Inferior parietal cortex (tissue), 1 donor: ENCODE data around the gene MYL3.
"Not testable (repeated sequence)": the region's sequence is repeated elsewhere in the genome, so short reads cannot be mapped to it uniquely, and the experiment has no call there.

Experiments used
- DNase-seq: peaks from one replicate; pipeline ENCODE4 v3.0.0-alpha.2; 2016; ENCODE audit errors: extremely low spot score

MYL3 gene

DNA sequence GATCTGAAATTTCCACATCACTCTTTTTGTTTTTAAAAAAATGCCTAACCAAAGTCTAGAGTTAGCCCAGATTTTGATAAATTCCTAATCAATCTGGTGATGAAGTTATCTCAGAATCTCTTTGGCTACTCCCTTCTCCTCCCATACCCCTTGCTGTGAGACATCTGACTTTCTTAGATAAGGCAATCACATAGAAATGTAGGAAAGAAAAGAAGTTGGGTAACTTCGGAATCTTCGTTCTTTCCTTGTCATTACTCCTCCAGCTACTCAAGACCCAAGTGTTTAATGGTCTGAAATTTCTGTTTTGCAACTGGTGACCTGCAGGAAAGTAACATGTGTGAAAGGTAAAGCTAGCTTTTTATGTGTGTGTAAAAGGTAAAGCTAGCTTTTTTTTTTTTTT is 37.8 kb downstream of the MYL3 start:
- no peak for DNase-seq

DNA sequence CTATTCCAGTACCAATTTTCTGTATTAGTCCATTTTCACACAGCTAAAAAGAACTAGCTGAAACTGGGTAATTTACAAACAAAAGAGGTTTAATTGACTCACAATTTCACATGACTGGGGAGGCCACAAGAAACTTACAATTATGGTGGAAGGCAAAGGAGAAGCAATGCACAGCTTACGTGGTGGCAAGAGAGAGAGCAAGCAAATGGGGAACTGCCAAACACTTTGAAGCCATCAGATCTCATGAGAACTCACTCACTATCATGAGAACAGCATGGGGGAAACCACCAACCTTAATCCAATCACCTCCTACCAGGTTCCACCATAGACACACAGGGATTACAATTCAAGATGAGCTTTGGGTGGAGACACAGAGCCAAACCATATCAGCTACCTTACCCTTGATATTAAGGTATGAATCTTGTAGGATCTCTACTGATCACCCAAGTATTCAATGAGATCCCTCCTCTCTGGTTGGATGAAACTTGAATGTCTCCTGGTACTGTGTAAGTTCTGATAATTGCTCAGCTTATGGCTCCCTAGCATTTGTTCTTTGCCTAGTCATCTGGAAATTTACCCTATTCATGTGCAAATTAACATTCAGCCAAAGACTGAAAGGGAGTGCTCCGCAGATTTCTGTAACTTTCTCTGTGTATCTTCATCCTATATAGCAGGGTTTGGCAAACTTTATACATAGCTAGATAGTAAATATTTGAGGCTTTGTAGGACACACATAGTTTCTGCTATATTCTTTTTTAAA is 38.9 kb downstream of the MYL3 start:
- DNase-seq, result no peak

GRCh38 chr3:46823314-46823713 is 39.9 kb downstream of the MYL3 start:
- not testable (repeated sequence) for DNase-seq

DNA sequence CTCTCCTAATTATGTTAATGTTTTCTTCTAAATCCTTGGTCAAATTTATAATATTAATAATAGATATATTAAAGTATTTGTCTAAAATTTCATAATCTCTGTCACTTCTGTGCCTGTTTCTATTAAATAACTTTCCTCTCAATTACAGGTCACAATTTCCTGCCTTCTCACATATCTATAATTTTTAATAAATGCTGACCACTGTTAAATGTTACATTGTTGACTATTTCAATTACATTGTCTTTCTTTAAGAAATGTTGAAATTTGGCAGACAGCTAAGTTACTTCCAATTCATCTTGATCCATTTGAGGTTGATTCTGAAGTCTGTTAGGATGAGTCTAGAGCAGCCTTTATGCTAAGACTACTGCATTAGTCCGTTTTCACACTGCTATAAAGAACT is 41.7 kb downstream of the MYL3 start:
- DNase-seq, result no peak

- DNase-seq, result no peak
Observed at GRCh38 chr3:46820852-46821251, 42.4 kb downstream of the MYL3 start.

GRCh38 chr3:46812237-46812791 is 50.9 kb downstream of the MYL3 start:
- no peak for DNase-seq

DNA sequence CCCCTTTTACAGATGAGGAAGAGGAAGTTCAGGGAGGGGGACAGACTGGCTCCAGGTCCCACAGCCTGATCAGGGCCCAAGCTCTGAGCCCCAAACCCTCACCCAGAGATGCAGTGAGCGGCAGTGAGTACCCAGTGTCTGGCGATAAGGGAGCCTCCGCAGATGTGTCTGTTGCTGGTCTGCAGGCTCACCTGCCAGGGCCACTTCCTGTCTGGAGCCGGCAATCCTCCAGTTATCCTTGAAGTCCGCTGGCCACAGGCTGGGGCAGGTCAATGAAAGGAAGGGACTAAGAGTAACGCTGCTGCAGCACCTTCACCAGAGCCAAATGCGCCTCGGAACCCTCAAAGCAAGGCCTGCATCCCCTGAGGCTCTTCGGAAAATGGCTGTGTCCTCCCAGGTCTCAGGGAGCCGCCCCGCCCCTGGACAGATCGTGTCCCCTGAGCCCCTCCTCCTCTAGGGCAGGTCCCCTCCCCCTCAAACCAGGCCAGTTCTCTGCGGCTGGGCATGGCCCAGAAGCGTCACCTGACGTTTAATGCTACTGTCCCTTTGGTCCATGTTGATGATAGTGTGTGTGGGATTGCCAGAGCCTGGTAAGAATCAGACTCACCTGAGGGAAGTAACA is 51.5 kb downstream of the MYL3 start:
- DNase-seq, result no peak

DNA sequence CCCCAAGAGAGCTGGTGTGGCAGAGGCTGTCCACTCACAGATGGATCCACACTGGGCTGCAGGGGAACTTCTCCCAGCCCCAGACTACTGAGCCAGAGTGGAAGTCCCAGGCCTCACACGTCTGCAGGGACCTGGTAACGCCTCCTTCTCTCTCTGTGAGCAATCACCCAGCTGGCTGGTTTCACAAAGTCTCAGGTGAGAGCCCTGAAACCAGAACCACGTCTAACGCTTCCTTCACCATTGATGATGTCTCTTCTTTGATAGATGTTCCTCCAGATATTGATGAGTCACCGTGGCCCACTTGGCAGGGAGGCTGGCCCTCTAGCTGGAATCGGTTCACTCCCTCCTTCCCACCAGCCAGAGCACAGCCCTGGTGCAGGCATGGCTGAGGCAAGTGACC is 54.5 kb downstream of the MYL3 start:
- not testable (repeated sequence) for DNase-seq
